Hypothalamus (tissue), 51 donors: ENCODE results near the gene IZUMO4.

Experiments
- DNase-seq, 51 donors: peaks; one replicate each; lab custom pipeline; 2025; lab: John Stamatoyannopoulos, UW

IZUMO4 gene

DNA sequence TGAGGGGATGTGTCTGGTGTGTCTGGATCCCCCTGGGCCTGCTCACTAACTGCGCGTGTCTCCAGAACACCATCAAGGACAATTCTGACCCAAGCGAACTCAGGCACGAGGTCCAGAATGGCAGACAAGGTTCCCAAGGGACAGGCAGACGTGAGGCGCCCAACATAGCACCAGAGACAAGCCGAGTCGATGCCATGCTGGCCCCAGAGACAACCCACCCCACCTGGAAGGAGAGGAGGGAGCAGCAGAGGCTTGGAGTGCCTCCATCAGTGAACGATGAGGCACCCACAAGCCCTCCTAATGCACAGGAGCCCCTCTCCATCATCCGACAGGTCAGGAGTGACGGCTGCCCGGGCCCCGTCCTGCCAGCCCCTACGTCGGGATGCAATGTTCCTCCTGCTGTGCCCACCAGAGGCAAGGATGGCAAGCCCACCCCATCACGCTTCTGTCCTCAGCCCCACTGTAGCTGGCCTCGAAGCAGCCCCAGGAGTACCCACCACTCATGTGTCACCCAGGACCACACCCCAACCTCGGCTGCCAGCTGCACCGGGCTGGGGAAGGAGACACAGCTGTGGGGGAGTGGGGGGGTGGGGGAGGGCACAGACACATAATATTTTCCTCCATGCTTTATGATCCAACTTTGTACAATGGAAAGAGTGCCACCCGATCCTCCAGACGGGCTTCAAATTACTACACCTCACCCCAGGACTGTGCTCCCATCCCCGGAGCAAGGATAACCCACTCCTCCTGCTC is 42.8 kb downstream of the IZUMO4 start:
- DNase-seq = no peak

DNA sequence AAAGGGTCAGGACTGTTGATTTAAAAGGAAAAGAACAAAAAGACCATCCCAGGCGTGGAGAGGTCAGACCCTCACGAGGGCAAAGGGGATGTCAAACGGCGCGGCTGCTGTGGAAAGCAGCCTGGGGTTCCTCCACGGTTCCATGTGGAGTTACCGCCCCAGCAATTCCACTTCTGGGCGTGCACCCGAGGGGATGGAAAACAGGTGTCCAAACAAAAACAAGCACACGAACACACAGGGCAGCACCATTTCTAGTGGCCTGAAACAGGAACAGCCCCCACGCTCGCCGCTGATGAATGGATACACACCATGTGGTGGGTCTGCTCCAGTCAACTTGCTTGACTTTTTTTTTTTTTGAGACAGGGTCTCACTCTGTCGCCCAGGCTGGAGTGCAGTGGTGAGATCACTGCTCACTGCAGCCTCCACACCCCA is 43.4 kb downstream of the IZUMO4 start:
- no peak for DNase-seq

DNA sequence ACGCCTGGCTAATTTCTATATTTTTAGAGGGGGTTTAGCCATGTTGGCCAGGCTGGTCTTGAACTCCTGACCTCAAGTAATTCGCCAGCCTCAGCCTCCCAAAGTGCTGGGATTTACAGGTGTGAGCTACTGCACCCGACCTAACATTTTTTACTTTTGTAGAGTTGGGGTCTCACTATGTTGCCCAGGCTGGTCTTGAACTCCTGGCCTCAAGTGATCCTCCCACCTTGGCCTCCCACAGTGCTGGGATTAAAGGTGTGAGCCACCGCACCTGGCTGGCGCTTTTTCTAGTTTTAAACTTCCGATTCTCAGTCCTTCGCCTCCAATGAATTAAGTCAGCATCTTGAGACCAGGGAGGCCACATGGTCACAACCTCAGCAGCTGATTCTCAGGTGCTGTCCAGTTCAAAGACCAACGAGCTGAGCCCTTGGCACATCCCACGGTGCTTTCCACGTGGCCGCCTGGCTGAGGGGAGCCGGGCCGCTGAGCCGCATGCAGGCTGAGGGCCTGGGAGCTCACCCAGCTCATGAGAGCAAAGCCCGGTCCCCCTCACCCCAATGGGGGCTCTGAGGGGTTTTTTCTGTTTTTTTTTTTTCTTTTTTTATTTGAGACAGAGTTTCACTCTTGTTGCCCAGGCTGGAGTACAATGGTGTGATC is 45.6 kb downstream of the IZUMO4 start:
- no peak for DNase-seq

DNA sequence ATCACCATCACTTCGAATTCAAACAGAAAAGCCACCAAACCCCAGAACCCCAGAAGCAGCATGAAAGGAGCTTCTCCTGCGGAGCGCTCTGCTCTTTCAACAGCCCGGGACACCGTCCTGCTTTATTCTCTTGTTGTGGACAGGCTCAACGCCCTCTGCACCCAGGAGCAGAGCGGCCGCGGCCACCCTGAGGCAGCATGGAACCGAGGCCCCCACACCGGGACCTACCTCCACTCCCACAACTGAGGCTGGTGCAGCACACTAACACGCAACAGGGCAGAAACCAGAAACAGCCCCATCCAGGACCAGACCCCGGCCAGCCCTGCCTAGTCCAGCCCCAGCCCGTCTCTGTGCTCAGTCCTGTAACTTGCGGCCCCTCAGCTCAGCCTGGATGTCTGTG is 47.5 kb downstream of the IZUMO4 start:
- no peak for DNase-seq

DNA sequence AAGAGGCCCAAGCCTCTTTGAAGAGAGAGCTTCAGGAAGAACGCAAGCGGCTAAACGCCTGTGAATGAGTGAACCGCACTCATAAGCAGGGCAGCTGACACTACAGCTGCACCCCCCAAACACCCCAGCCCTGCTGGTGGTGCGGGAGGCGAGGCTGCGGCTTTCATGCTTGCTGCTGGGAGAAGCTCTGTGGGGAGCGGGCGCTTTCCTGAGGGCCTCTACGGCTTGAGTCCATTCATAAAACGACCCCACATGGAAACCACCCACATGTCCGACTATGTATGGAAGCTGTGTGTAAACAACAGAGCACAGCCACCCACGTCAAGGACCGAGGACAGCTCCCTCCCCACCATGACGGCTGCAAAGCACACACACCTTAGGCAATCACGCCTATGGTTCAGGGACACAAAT is 49.1 kb downstream of the IZUMO4 start:
- peak in 4 of 51 donors; percentile 3 to 22 (median 15) for DNase-seq

DNA sequence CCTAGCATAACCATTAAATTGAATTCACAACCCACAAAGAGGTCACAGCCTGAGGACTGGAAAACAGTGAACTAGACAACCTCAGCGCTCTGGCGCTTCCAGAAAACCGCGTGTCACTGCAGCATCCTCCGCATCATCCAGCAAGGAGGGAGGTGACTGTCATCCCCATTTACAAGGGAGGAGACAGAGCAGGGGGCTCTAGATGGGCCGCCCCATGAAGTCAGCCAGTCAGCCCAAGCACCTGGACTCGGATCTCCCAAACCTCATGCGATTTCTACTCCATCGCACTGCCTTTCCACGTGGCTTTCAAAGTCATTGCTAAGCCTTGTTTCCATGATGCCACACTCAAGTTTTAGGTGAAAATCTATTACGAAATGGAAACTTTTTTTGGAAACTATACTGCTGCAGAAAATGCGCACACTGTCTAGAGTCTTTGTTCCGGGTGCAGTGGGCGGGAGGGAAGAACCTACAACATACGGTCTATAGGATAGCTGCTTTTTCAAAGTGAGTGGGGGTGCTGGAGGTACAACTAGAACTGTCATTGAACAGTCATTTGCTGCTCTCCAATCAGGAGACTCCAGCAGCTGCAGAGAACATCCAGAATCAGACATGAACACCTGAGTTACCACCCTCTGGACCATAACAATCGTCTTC is 51.9 kb downstream of the IZUMO4 start:
- DNase-seq = no peak
